IPS DF 6.9 (cell line): ENCODE results near the gene RERE.

Experiments
- DNase-seq: peaks from one replicate; pipeline ENCODE4 v3.0.0-alpha.2; 2013; ENCODE audit warnings: low read depth, low spot score
- H3K27ac ChIP-seq: one replicate; pipeline ENCODE4 v1.5.1; 2013; ENCODE audit warnings: low read length, control low read depth
- H3K27me3 ChIP-seq: 2 replicates; pipeline ENCODE4 v1.6.1; 2013; ENCODE audit warnings: mild to moderate bottlenecking, low read length; ENCODE audit not compliant: control insufficient read depth, insufficient read depth
- H3K36me3 ChIP-seq: 2 replicates; pipeline ENCODE4 v1.6.1; 2013; ENCODE audit warnings: low read length; ENCODE audit not compliant: control insufficient read depth, insufficient read depth
- H3K4me1 ChIP-seq: 2 replicates; pipeline ENCODE4 v1.6.1; 2013; ENCODE audit warnings: low read length; ENCODE audit not compliant: control insufficient read depth, insufficient read depth
- H3K4me3 ChIP-seq: 2 replicates; pipeline ENCODE4 v1.5.1; 2013; ENCODE audit warnings: mild to moderate bottlenecking, low read length
- H3K9me3 ChIP-seq: 2 replicates; pipeline ENCODE4 v1.6.1; 2013; ENCODE audit warnings: low read length, inconsistent platforms; ENCODE audit not compliant: control insufficient read depth, insufficient read depth
- WGBS: extraction: QIAGEN DNeasy Blood & Tissue Kit; methylation state at CpG from one replicate; pipeline ENCODE4 v1.1.7; 2013; ENCODE audit warnings: mixed read lengths, missing lambda C conversion rate; ENCODE audit not compliant: insufficient read length, insufficient coverage; 5-methylcytosine and 5-hydroxymethylcytosine counted together

The RERE gene

DNA sequence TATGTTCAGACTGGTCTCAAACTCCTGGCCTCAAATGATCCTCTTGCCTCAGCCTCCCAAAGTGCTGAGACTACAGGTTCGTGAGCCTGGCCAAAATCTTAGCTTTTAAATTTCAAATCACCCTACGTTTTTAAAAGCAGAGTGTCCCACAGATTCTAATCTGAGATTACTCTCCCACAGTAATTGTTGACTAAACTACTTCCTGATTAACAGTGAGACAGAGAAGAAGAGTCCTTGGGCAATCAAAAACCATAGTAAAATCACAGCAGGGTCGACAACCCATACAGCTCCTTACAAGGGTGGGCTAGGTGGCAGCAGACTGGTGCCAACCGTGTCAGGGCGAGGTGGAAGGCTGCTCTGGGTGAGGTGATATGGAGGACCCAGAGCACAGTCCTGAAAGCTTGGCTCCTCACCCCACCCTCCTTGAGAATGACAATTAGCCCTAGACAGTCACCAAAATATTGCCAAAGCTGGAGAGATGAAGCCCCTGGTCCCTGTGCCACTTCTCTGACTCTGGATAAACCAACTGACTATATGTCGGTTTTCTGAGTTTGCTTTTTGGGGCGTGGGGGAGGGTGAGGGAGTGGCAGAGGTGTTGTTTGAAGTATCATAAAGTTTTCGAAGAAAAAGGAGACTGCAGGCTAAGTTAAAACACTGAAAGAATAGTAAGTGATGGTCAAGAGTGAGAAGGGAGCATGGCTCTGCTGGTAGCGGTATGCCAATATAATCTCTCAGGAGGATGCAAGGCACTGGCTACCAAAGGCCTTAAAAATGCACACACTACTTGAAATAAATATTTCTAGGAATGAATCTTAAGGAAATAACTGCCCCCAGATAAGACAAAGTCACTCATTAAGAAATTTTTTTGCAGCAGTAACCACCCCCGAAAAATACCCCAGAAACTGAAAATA lies 412.7 kb downstream of the RERE start:
- H3K27ac ChIP-seq: no peak overlapping the region

DNA sequence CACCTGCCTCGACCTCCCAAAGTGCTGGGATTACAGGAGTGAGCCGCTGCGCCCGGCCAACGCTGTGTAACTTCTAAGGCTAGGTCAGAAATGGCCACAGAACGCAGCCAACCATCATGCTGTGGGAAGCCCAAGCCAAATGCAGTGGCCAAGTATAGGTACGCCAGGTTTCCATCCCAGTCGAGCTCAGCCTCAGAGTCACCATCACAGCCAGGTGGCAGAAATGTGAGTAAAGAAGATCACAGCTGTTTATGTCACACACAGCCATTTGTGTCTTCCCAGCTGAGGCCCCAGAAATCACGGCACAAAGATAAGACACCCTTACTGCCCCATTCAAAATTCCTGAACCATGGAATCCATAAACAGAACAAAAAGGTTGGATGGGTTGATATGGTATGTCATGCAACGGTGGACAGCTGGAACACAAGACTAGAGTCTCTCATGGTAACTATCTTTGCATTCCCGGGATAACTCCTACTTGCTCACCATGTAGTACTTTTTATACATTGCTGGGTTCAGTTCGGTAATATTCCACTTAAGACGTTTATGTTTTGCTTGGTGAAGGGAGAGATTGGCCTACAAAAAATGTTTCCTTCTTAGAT lies 415.2 kb downstream of the RERE start:
- Histone ChIP-seq H3K4me1 (peaks cover 6% of the 10 kb centered on the region; the same call in 1 of the 2 replicates), H3K36me3 (no peaks in the 10 kb centered on the region), H3K27me3 (no peaks in the 10 kb centered on the region; the same call in 1 of the 2 replicates), H3K9me3 (no peaks in the 10 kb centered on the region), H3K4me3 (no peak overlapping the region), H3K27ac (no peak overlapping the region)
- WGBS: no CpG with 5 or more reads among the region's 13 CpGs
- DNase-seq: no peak

More for the DNA sequence above, 412.7 kb downstream of the RERE start:
- no peaks in the 10 kb centered on the region for H3K27me3 ChIP-seq
- no peaks in the 10 kb centered on the region for H3K9me3 ChIP-seq
- H3K36me3 ChIP-seq: no peaks in the 10 kb centered on the region
- no peak for DNase-seq
- WGBS: no CpG with 5 or more reads among the region's 10 CpGs
- H3K4me1 ChIP-seq: peaks cover 6% of the 10 kb centered on the region
- no peak overlapping the region for H3K4me3 ChIP-seq

DNA sequence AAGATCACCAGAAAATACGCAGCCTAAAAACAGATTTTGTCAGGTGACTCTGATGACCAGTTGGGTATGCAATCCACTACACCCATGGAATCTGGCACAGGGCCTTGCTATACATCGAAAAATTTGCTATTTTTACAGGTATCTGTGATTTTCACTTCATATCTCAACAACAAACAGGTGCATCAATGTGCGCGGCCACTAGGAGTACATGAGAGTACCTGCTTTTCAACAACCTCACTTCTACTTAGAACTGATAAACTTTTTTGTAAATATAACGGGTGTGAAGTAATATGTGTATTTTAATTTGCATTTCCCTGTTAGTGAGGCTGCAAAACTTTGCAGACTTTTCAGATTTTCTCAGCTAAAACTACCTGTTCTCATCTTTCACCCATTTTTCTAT lies 418.8 kb downstream of the RERE start:
- H3K27me3 ChIP-seq: no peaks in the 10 kb centered on the region; the same call in 1 of the 2 replicates
- H3K4me3 ChIP-seq: no peak overlapping the region
- H3K9me3 ChIP-seq: no peaks in the 10 kb centered on the region
- no peaks in the 10 kb centered on the region for H3K36me3 ChIP-seq
- no CpG with 5 or more reads among the region's 5 CpGs for whole genome bisulfite sequencing
- H3K4me1 ChIP-seq: peaks cover 8% of the 10 kb centered on the region
- DNase-seq: no peak
- H3K27ac ChIP-seq: no peak overlapping the region

DNA sequence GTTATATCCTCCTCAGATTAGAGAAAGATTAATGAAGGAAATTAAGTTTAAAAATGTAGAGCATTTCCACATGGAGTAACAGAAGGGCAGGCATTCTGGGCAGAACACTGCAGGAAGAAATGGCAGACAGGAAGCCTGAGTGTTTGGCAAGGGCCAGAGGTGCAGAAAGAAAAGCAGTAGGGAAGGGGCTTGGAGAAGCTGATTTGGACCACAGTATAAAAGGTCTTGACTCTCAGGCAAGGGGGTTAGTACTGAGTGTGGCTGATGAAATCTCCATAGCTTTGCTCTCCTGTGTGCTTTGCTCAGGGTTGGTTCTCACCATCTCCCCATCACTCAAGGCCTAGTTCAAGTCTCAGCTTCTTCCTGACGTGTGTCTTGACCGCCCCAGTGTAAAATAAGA lies 419.4 kb downstream of the RERE start:
- H3K27ac ChIP-seq: no peak overlapping the region
- peaks cover 8% of the 10 kb centered on the region for H3K4me1 ChIP-seq
- DNase-seq: no peak
- H3K27me3 ChIP-seq: no peaks in the 10 kb centered on the region; the same call in 1 of the 2 replicates
- H3K9me3 ChIP-seq: no peaks in the 10 kb centered on the region
- H3K4me3 ChIP-seq: no peak overlapping the region
- H3K36me3 ChIP-seq: no peaks in the 10 kb centered on the region
- no CpG with 5 or more reads among the region's 2 CpGs for WGBS

DNA sequence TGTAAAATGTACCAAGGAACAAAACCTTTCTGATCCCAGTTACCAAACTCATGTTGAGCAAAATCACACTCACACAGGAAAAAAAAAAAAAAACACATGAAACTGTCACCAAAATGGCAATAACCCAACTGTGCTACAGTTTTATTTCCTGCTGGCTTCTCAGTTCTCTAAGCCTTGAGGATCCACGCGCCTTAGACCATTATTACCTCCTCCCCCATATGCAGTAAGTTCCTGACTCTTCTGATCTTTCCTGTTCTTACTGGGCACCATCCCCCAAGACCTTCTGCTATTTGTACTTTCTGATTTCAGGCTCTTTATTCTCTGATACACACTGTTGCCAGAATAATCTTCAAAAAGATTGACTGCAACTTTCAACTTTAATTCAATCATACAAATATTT lies 419.9 kb downstream of the RERE start:
- Histone ChIP-seq H3K4me3 (no peak overlapping the region), H3K4me1 (peaks cover 8% of the 10 kb centered on the region), H3K27ac (no peak overlapping the region), H3K9me3 (no peaks in the 10 kb centered on the region), H3K36me3 (no peaks in the 10 kb centered on the region), H3K27me3 (no peaks in the 10 kb centered on the region; the same call in 1 of the 2 replicates)
- no peak for DNase-seq
- no CpG with 5 or more reads among the region's 2 CpGs for WGBS

DNA sequence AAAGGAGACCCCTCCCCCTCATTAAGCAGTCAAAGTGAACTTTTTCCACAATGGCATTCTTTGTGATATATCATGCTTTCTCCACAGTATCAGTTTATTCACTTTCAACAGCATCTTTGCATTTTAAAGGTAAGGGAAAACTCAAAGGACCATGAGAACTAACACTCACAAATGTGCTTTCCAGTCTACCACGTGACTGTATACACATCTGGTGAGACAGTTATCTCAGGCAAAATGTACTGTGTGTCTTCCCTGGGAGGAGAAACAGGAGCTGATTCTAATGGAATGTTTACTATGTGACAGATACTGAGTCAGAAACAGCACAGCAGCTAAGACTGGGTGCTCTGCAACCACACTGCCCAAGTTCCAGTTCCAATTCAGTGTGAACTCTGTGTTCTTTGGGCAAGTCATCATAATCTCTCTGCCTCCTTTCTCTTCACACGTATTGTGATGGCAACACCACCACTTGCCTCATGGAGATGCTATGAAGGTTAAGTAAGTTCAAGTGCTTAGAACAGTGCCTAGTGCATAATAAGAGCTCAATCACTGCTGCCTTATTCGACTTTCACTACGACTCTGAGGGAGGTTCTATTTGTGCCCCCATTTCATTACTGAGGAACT lies 420.5 kb downstream of the RERE start:
- Histone ChIP-seq H3K36me3 (no peaks in the 10 kb centered on the region), H3K27me3 (no peaks in the 10 kb centered on the region; the same call in 1 of the 2 replicates), H3K4me3 (no peak overlapping the region), H3K27ac (no peak overlapping the region), H3K4me1 (peaks cover 8% of the 10 kb centered on the region), H3K9me3 (no peaks in the 10 kb centered on the region)
- no CpG with 5 or more reads among the region's 4 CpGs for WGBS
- no peak for DNase-seq

DNA sequence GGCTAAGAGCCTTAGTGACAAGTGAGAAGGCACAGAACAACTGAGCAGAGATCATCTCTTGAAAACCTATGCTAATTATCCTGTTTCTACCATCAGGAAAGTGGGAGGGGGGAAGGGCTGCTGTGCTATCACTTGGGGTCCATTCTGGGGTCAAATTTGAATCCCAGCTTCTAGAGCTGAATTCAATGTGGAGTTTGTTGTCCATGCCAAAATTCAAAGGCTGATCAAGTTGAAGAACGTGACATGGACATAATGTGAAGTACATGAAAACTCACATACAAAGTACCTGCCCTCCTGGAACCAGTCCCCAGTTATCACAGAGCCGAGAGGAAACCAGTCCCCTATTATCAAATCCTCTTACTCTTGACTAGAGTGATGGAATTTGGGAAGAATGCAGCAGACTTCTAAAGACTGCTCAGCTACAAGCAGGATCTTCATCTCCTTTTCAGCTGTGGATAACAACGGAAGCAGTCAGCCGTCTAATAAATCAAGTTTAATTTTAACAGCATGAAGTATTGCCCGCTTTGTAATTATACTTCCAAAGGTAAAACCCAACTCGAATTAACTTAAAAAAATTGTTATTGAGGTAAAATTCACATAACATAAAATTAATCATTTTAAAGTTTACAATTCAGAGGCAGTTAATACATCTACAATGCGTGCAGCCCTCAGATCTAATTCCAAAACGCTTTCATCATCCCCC lies 421.2 kb downstream of the RERE start:
- H3K4me3 ChIP-seq: no peak overlapping the region
- no peaks in the 10 kb centered on the region for H3K36me3 ChIP-seq
- no peaks in the 10 kb centered on the region; the same call in 1 of the 2 replicates for H3K27me3 ChIP-seq
- H3K27ac ChIP-seq: no peak overlapping the region
- no peaks in the 10 kb centered on the region for H3K9me3 ChIP-seq
- peaks cover 8% of the 10 kb centered on the region for H3K4me1 ChIP-seq
- DNase-seq: no peak
- whole genome bisulfite sequencing: no CpG with 5 or more reads among the region's 8 CpGs

DNA sequence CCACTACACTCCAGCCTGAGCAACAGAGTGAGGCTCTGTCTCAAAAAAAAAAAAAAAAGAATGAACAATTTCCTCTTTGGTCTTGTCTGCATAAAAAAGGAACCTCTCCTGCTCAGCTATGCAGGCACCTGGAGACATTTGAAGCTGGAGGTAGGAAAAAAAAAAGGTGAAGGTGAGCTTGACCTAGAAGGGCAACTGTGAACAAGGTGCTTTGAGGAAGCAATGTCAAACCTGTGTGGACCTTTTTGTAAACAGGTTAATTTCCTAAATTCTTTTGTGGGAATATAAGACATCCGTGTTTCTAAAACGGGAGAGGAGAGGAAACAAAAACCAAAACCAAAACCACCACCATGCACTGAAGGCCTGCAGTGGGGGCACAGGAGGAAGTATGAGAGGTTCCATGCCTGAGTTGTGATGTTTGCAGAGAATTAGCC lies 422.0 kb downstream of the RERE start:
- no peaks in the 10 kb centered on the region; the same call in 1 of the 2 replicates for H3K27me3 ChIP-seq
- no peaks in the 10 kb centered on the region for H3K36me3 ChIP-seq
- H3K4me1 ChIP-seq: peaks cover 8% of the 10 kb centered on the region
- no peak overlapping the region for H3K27ac ChIP-seq
- DNase-seq: no peak
- WGBS: no CpG with 5 or more reads among the region's 2 CpGs
- H3K4me3 ChIP-seq: no peak overlapping the region
- H3K9me3 ChIP-seq: no peaks in the 10 kb centered on the region

DNA sequence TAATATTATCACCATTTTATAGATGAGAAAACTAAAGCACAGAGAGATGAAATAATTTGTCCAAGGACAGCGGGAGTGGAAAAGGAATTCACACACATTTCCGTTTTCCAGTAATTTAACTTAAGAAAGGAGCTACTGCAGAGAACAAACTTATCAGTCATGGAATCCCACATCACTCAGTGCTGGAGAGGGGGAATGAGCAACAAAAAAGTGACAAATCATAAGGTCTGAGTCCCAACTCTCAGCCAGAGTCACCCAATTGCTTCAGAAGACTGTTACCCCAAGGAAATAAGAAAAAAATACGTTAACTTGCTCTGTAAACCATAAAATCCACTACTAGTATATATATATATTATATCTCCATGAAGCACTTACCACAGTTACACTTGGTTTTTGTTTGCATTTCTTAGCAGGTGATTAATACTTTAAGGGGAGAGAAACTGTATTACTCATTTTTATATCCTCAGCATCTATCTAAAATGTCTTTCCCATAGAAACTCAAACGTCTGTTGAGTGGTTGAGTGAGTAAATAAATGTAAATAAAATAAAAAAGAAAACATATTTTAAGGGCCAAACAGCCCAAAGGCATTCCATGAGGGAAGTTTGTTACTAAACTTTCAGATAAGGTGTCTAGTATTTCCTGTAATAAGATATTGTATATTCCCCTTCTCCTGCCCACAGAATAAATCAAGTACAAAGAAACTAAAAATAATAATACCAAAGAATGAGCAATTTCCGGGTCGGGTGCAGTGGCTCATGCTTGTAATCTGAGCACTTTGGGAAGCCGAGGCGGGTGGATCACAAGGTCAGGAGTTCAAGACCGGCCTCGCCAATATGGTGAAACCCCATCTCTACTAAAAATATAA lies 422.8 kb downstream of the RERE start:
- no peak for DNase-seq
- Histone ChIP-seq H3K4me1 (peaks cover 8% of the 10 kb centered on the region), H3K36me3 (no peaks in the 10 kb centered on the region), H3K27ac (no peak overlapping the region), H3K4me3 (no peak overlapping the region), H3K9me3 (no peaks in the 10 kb centered on the region), H3K27me3 (no peaks in the 10 kb centered on the region; the same call in 1 of the 2 replicates)
- WGBS: no CpG with 5 or more reads among the region's 10 CpGs
